Measurements from ENCODE around the gene FERMT3. TPM values are rescaled to one million over a fixed set of nuclear protein-coding genes. Genes with fewer than 3 reads are reported as not detected.

Gene FERMT3
- total and polyA plus RNA-seq, 12 donors = 2.3 to 30.8 (median 6.8) TPM

GRCh38 chr11:64219755-64220154, 13.2 kb downstream of the FERMT3 start:
- peaks cover 0 to 13% (median 2%) of the 10 kb centered on the region in 9 donors for H3K4me1 ChIP-seq
- no peaks in the 10 kb centered on the region for H3K9me3 ChIP-seq
- H3K27me3 ChIP-seq = no peaks in the 10 kb centered on the region
- H3K4me3 ChIP-seq = no peak overlapping the region
- peaks cover 0 to 94% (median 0%) of the 10 kb centered on the region in 9 donors for H3K36me3 ChIP-seq
- no peak overlapping the region for H3K27ac ChIP-seq
- DNase-seq (no peak), ATAC-seq (peak in 1 of 8 donors; percentile 3)
- TF ChIP-seq CTCF (IDR thresholded peaks at IDR 0.05) = no peak
- 91 to 93% methylated on average over 10 of the region's 10 CpGs for WGBS, 2 donors
- intact Hi-C loops (cut with DNase I) = no loop called here

DNA sequence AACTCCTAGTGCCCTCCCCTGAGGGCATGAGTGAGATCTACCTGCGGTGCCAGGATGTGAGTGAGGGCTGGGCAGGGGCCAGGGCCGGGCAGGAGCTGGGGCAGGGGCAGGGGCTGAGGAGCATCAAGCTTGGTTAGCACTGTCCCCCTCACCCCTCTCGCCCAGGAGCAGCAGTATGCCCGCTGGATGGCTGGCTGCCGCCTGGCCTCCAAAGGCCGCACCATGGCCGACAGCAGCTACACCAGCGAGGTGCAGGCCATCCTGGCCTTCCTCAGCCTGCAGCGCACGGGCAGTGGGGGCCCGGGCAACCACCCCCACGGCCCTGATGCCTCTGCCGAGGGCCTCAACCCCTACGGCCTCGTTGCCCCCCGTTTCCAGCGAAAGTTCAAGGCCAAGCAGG, 13.8 kb downstream of the FERMT3 start:
- peak in 2 of 8 donors; percentile 2 to 16 for ATAC-seq
- DNase-seq = no peak
- no peaks in the 10 kb centered on the region for H3K9me3 ChIP-seq
- no peak for TF ChIP-seq CTCF (IDR thresholded peaks at IDR 0.05)
- no peak overlapping the region for H3K4me3 ChIP-seq
- no peak overlapping the region for H3K27ac ChIP-seq
- H3K4me1 ChIP-seq = peaks cover 3 to 18% (median 6%) of the 10 kb centered on the region in 9 donors
- peaks cover 0 to 89% (median 0%) of the 10 kb centered on the region in 9 donors for H3K36me3 ChIP-seq
- WGBS, 2 donors = 92 to 95% methylated on average over 17 of the region's 17 CpGs
- H3K27me3 ChIP-seq = no peaks in the 10 kb centered on the region
- intact Hi-C loops (cut with DNase I) = no loop called here

DNA sequence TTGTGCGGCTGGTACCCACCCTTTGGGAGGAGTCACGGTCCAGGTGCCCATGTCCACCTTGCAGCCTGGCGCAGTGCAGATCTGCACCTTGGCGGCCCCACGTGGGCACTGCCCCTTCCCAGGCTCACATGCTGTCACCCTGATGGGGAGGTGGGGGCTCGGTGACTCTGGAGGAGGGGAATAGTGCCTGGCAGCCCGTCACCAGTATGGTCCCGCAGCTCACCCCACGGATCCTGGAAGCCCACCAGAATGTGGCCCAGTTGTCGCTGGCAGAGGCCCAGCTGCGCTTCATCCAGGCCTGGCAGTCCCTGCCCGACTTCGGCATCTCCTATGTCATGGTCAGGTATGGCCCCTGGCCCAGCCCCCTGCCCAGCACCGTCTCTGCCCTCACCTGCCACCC, 14.3 kb downstream of the FERMT3 start:
- DNase-seq (no peak), ATAC-seq (no peak)
- TF ChIP-seq CTCF (IDR thresholded peaks at IDR 0.05) = no peak
- Histone ChIP-seq H3K9me3 (no peaks in the 10 kb centered on the region), H3K27ac (no peak overlapping the region), H3K4me3 (no peak overlapping the region), H3K27me3 (no peaks in the 10 kb centered on the region), H3K36me3 (peaks cover 0 to 84% (median 0%) of the 10 kb centered on the region in 9 donors), H3K4me1 (peaks cover 6 to 23% (median 12%) of the 10 kb centered on the region in 9 donors)
- intact Hi-C loops (cut with DNase I) = no loop called here
- 93% methylated on average over 14 of the region's 14 CpGs for WGBS, 2 donors

- no peak overlapping the region for H3K4me3 ChIP-seq
- no peaks in the 10 kb centered on the region for H3K27me3 ChIP-seq
- no peak overlapping the region for H3K27ac ChIP-seq
- intact Hi-C loops (cut with DNase I) = no loop called here
- peak in 1 of 2 donors; percentile 3 for DNase-seq
- WGBS, 2 donors = 74 to 79% methylated on average over 9 of the region's 9 CpGs
- no peak for ATAC-seq
- TF ChIP-seq CTCF (IDR thresholded peaks at IDR 0.05) = no peak
- H3K9me3 ChIP-seq = no peaks in the 10 kb centered on the region
- H3K4me1 ChIP-seq = peaks cover 16 to 35% (median 23%) of the 10 kb centered on the region in 9 donors
- peaks cover 0 to 69% (median 0%) of the 10 kb centered on the region in 9 donors for H3K36me3 ChIP-seq
These were observed 16.1 kb downstream of the FERMT3 start for GRCh38 chr11:64222651-64223000.
